ENCODE results near the gene HSPE1.
"Not testable (repeated sequence)": the region's sequence is repeated elsewhere in the genome, so short reads cannot be mapped to it uniquely, and the experiment has no call there.

DNA sequence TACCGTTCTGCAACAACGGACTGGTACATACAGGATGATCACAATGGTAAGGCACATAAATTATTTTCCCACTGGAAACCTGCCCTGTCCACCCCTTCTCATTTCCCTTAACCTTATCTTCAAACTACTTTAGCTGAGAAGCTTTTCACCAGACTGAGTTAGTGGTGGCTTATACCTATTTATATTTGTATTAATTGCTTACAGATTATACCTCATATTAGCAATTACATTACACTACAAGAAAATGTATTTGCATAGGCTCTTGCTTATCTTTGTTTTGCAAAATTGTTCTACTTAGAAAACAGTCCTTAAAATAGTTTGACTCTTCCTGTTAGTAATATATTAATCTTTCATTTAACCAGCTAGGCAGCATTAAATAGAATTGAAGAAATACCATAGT lies 51.1 kb downstream of the HSPE1 start:
- TF ChIP-seq, protein P1, sequence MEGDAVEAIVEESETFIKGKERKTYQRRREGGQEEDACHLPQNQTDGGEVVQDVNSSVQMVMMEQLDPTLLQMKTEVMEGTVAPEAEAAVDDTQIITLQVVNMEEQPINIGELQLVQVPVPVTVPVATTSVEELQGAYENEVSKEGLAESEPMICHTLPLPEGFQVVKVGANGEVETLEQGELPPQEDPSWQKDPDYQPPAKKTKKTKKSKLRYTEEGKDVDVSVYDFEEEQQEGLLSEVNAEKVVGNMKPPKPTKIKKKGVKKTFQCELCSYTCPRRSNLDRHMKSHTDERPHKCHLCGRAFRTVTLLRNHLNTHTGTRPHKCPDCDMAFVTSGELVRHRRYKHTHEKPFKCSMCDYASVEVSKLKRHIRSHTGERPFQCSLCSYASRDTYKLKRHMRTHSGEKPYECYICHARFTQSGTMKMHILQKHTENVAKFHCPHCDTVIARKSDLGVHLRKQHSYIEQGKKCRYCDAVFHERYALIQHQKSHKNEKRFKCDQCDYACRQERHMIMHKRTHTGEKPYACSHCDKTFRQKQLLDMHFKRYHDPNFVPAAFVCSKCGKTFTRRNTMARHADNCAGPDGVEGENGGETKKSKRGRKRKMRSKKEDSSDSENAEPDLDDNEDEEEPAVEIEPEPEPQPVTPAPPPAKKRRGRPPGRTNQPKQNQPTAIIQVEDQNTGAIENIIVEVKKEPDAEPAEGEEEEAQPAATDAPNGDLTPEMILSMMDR (IDR thresholded peaks at IDR 0.05) = not testable (repeated sequence)
- TF ChIP-seq POLR2A, EP300 (IDR thresholded peaks at IDR 0.05): not testable (repeated sequence)

All from tibial nerve (tissue), 4 donors.